HG03521 (cell line): ENCODE results near the gene ADSS2.
"Not testable (repeated sequence)": the region's sequence is repeated elsewhere in the genome, so short reads cannot be mapped to it uniquely, and the experiment has no call there.

Experiments
- ATAC-seq: cut with Tn5 transposase; IDR thresholded peaks from one replicate; pipeline ENCODE4 v1.9.1; 2021; ENCODE audit warnings: mild to moderate bottlenecking, moderate library complexity; ENCODE audit not compliant: unreplicated experiment

Gene ADSS2

GRCh38 chr1:244400974-244401373 lies 50.7 kb downstream of the ADSS2 start:
- no peak for ATAC-seq

GRCh38 chr1:244397131-244397530 lies 54.6 kb downstream of the ADSS2 start:
- no peak for ATAC-seq

- no peak for ATAC-seq
Observed at GRCh38 chr1:244395965-244396364, 55.7 kb downstream of the ADSS2 start.

GRCh38 chr1:244394826-244395765 lies 56.6 kb downstream of the ADSS2 start:
- ATAC-seq, result no peak

GRCh38 chr1:244394346-244394745 lies 57.4 kb downstream of the ADSS2 start:
- no peak for ATAC-seq

DNA sequence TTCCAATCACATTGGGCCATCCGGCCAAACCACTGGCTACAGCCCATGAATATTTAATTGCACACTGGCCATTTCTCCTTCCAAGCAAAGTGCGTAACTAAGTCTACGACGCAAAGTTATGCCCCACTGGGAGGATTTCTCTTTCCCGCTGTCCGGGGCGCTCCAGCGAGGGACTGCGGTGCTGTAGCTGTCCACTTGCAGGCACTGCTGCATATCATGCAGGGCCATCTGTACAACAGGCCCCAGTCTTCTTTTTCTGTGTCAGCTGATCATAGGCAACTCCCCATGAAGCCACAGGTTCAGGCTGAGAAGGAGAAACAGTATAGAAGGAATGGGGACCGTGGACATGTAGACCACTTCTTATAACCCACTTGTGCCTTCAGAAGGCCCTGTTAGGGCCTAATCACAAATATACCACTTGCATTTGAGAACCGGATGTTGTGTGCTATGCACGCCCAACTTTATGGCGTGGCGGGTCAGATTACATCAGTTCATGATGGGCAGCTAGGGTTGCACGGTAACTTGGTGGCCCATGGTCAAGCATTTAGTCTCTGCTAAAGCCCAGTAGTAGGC lies 58.0 kb downstream of the ADSS2 start:
- ATAC-seq, result no peak

DNA sequence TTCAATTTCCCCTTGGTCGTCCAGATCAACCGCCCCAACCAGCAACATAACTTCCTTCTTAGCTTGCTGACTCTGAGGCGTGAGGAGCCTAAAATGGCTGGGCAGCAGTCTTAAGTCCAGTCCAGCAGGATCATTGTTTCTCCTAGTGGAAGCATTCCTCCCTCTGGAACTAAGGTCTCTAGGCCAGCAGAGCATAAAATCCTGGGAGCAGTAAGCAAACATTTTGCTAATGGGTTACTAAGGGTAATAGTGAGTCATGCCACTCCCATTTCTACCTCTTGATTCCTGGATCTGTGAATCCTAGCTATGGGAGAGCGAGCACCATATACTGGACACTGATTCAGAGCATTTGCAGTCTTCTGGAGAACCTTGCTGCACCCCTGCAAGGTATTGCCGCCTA lies 59.9 kb downstream of the ADSS2 start:
- ATAC-seq, result no peak

GRCh38 chr1:244388961-244389360 lies 62.7 kb downstream of the ADSS2 start:
- ATAC-seq, result no peak

DNA sequence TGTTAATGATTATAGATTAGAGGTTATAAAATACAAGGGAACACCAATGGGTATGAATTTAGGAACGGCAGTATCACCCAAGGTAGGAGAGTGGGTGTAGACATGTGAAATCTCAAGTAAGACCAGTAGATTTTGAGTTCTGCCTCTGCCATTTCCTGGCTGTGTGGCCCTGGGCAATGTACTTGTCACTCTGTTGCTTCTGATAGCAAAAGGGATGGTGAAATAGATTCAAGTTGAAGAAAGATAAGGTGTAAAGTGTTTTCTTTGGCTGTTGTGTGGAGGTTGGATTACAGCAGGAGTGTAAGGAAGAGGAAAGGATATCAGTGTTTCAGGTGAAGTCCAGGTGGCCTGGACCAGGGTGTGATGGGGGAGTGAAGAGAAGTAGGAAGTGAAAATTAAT lies 64.3 kb downstream of the ADSS2 start:
- no peak for ATAC-seq

DNA sequence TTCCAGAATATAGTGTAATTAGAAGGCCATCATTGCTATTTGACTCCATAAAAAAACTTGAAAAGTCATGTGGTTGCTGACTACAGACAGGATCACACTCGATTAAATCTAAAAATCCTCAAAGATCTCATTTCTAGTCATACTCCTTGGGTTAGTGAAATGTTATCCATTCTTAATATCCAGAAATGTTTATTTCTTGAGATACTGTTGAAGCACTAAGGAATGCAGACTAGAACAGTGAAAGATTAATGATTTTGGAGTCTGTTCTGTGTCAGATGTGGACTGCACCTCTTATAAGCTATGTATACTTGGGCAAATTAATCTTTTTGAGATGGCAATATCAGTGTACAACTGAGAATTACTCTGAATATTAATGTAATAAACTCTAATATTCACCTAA lies 65.1 kb downstream of the ADSS2 start:
- ATAC-seq, result no peak

- no peak for ATAC-seq
Observed at GRCh38 chr1:244384066-244384465, 67.6 kb downstream of the ADSS2 start.

DNA sequence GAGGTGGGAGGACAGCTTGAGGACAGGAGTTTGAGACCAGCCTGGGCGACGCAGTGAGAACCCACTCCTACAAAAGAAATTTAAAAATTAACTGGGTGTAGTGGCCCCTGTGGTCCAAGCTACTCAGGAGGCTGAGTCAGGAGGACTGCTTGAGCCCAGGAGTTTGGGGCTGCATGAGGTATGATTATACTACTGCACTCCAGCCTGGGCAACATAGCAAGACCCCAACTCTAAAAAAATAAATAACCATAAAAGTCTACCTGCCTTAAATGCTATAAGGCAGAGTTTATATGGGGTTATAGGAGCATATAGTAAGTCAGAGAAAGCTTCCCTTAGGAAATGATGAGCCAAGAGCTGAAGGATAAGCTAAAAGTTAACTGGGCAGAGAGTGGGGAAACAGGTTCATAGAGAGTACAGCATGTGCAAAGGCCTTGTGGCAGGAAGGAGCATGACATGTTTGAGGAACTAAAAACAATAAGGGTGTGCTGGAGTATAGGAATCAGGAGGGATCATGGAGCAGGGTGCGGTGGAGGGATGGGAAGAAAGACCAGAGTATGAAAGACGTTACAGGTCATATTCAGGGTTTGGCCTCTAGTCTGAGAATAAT lies 68.3 kb downstream of the ADSS2 start:
- no peak for ATAC-seq

DNA sequence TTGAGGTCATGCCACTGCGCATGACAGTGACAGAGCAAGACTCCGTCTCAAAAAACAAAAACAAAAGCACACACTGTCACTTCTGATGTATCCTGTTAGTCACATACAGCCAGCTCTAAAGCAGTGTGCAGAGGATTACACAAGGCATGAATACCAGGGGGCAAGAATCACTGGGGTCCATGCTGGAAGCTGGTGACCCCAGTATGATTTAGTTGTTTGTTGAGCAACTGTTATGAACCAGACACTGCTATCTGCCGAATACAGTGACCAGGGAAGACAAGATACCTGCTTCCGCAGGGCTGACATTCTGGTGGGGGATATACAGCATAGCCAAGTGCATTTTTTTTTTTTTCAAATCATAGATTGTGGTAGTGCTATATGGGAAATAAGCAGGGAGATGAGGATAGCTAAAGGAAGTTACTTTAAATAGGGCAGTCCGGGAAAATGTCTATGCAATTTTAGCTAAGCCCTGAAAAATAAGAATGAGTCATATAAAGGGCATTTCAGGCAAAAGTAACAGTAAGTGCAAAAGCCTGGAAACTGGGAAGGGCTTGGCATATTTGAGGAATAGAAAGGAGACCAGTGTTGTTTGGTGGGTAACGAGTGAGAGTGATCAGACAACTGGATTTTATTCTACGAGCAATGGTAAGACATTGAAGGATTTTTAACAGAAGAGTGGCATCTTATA lies 69.7 kb downstream of the ADSS2 start:
- no peak for ATAC-seq

DNA sequence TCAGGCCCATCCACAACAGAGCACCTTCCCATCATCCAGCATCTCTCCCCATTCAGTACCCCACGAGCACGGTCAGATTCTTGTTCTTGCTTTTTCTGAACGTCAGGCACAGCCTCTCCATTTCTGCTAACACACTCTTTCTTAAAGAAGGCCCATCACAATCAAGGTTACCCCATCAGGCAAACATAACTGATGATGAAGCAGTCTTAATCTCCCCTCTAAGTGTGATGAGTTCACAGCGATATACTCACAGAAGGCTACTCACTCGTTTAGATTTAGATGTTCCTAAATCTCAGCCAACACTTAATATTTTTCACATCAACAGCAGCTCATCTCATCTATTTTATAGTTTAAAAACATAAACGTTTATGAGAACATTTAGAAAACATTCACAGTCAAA lies 75.6 kb downstream of the ADSS2 start:
- no peak for ATAC-seq

DNA sequence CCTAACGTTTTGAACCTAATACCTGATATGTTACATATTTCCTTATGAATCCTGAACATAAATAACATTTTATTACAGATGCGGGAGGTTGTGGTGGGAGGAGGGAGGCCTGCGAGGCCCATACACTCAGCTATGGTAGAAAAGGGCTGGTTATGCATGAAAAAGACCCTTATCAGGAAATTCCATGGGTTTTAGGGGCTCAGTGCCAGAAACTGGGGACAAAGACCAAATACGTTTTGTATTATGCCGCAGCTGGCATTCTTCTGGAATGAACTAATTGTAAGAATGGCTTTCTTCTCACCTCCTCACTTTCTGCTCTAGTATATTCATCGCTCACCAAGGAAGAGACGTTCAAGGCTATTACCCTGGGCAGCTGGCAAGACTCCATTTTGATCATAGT lies 76.7 kb downstream of the ADSS2 start:
- ATAC-seq, result no peak

GRCh38 chr1:244374484-244374883 lies 77.2 kb downstream of the ADSS2 start:
- not testable (repeated sequence) for ATAC-seq

DNA sequence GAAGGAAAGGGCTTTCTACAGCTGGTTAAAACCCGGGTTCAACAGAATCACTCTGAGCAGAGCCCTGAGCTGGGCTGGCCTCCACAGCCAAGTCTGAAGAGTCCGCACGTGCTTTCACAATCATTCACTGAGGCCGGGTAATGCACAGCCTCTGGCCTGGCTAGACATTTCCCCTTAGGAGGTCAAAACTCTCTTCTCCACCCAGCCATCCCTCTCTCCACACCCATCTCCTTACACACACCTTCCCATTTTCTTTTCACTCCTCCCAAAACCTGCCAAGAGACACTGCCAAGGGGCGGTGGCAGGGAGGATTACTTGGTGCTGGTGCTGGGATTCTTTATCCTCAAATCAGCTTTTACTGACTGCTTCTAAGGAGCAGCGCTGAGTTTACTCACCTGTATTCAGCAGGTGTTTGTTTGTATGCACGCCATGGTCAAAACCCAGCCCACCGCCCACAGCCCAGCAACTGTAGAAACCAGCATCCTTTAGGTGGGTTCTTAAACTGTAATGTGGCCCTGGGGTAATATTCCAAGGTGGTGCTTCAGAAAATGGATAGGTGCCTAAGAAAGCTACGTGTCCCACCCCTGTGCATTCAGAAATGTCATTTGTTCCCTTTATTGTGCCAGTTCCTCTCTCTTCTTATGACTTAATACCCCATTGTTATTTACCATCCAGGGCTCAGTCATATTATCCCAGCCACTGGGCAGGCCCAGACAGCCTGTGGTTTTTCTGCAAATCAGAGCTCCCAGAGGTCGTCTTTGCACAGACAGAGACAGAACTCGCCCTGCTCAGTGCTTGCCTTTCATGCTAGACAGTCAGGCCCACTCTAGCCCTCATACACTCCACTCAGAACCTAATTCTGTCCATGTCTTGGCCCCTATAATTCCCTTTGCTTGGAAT lies 80.2 kb downstream of the ADSS2 start:
- ATAC-seq, result no peak

GRCh38 chr1:244370060-244370637 lies 81.6 kb downstream of the ADSS2 start:
- no peak for ATAC-seq

GRCh38 chr1:244369256-244370057 lies 82.3 kb downstream of the ADSS2 start:
- no peak for ATAC-seq
